Measurements from ENCODE around the gene BOD1L1.

Gene BOD1L1

GRCh38 chr4:13618212-13618806 lies 9.2 kb downstream of the BOD1L1 start:
- H3K4me3 ChIP-seq (ENCODE audit: low read depth, low read length), result no peak overlapping the region
- TF ChIP-seq CTCF (IDR thresholded peaks at IDR 0.05; ENCODE audit: insufficient read depth, low read depth, low read length, missing control alignments), result no peak
- no peak for DNase-seq (ENCODE audit: low read depth)

- DNase-seq (ENCODE audit: low read depth), result no peak
- TF ChIP-seq CTCF (IDR thresholded peaks at IDR 0.05; ENCODE audit: insufficient read depth, low read depth, low read length, missing control alignments), result no peak
- H3K4me3 ChIP-seq (ENCODE audit: low read depth, low read length), result no peak overlapping the region
These were observed 9.7 kb downstream of the BOD1L1 start for GRCh38 chr4:13617801-13618200.

GRCh38 chr4:13616597-13616996 lies 10.9 kb downstream of the BOD1L1 start:
- no peak for DNase-seq (ENCODE audit: low read depth)
- no peak for TF ChIP-seq CTCF (IDR thresholded peaks at IDR 0.05; ENCODE audit: insufficient read depth, low read depth, low read length, missing control alignments)
- no peak overlapping the region for H3K4me3 ChIP-seq (ENCODE audit: low read depth, low read length)

- TF ChIP-seq CTCF (IDR thresholded peaks at IDR 0.05; ENCODE audit: insufficient read depth, low read depth, low read length, missing control alignments), result no peak
- no peak overlapping the region for H3K4me3 ChIP-seq (ENCODE audit: low read depth, low read length)
- peak; percentile 49 for DNase-seq (ENCODE audit: low read depth)
These were observed 12.4 kb downstream of the BOD1L1 start for GRCh38 chr4:13615161-13615560.

GRCh38 chr4:13612569-13612968 lies 15.0 kb downstream of the BOD1L1 start:
- DNase-seq (ENCODE audit: low read depth), result no peak
- TF ChIP-seq CTCF (IDR thresholded peaks at IDR 0.05; ENCODE audit: insufficient read depth, low read depth, low read length, missing control alignments), result no peak

GRCh38 chr4:13611283-13611842 lies 16.2 kb downstream of the BOD1L1 start:
- TF ChIP-seq CTCF (IDR thresholded peaks at IDR 0.05; ENCODE audit: insufficient read depth, low read depth, low read length, missing control alignments), result no peak
- DNase-seq (ENCODE audit: low read depth), result peak; percentile 77
- H3K4me3 ChIP-seq (ENCODE audit: low read depth, low read length), result no peak overlapping the region

More at GRCh38 chr4:13612569-13612968, 15.0 kb downstream of the BOD1L1 start:
- H3K4me3 ChIP-seq (ENCODE audit: low read depth, low read length), result no peak overlapping the region

- no peak overlapping the region for H3K4me3 ChIP-seq (ENCODE audit: low read depth, low read length)
- DNase-seq (ENCODE audit: low read depth), result no peak
- TF ChIP-seq CTCF (IDR thresholded peaks at IDR 0.05; ENCODE audit: insufficient read depth, low read depth, low read length, missing control alignments), result no peak
These were observed 22.2 kb downstream of the BOD1L1 start for GRCh38 chr4:13605330-13605729.
